NCI-H146 treated with DMSO at 0.1 percent for 48 hours (cell line): ENCODE measurements around the gene TCAIM.

ENCODE experiments used
- DNase-seq: peaks from one replicate; lab custom pipeline; 2025; ENCODE audit not compliant: unreplicated experiment; lab: John Stamatoyannopoulos, UW

The TCAIM gene

GRCh38 chr3:44442596-44443309 lies 104.2 kb downstream of the TCAIM start:
- no peak for DNase-seq

DNA sequence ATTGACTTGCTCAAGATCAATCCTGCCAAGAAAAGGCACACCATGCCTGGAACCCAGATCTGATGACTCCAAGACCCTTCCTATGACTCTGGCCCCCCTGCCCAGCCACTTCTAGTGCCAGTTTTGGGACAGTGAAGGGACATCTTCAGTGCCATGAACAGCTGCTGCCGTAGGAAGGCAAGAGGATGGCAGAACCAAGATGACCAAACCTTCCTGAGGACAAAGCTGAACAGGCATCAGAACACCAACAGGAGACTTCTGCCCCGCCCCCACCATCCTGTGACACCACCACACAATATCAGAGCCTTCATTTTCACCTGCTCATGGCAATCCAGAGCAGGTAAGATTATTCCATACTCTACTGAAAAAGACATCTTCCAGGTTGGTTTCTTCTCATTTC lies 105.9 kb downstream of the TCAIM start:
- no peak for DNase-seq

- no peak for DNase-seq
Observed at GRCh38 chr3:44444896-44445691, 106.5 kb downstream of the TCAIM start.

- DNase-seq = no peak
Observed at GRCh38 chr3:44445786-44446185, 107.2 kb downstream of the TCAIM start.

GRCh38 chr3:44446929-44447328 lies 108.4 kb downstream of the TCAIM start:
- DNase-seq = no peak

GRCh38 chr3:44451441-44451840 lies 112.9 kb downstream of the TCAIM start:
- no peak for DNase-seq

DNA sequence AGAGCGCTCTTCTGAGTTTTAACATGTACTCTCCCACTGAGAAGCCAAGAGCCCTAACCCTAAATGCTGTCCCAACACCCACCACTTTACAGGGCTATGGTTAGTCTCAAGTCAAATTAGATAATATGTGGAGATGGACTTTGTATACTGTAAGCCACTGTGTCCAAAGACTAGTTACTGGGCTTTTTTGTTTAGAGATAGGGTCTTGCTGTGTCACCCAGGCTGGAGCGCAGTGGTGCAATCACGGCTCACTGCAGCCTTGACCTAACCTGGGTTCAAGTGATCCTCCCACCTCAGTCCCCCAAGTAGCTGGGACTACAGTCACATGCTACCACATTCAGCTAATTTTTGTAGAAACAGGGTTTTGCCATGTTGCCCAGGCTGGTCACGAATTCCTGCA lies 115.7 kb downstream of the TCAIM start:
- no peak for DNase-seq

DNA sequence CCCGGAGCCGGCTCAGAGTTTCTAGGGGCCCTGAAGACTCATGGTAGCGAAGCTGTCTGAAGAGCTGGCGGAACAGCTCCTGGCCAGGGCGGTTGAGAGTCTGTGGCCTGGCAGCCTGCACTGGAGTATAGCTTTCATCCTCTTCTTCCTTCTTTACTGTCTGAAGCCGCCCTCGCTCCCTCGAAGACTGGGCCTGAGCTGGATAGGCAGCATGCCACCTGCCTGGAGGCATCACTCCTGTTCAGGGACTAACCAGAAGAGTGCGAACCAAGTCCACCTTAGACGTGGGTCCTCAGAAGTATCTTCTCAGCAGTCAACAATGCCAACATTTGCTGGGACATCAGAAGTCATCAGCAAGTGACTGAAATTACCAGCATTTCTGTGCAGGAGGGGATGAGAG lies 116.8 kb downstream of the TCAIM start:
- DNase-seq = no peak
